WERI-Rb-1 (cell line): ENCODE results near the gene ADARB2.
"Not testable (repeated sequence)": the region's sequence is repeated elsewhere in the genome, so short reads cannot be mapped to it uniquely, and the experiment has no call there.

ENCODE experiments used
- DNase-seq: peaks from one replicate; pipeline ENCODE4 v3.0.0-alpha.2; 2020
- H3K27ac ChIP-seq: fragments of 250-450 bp; sonication (Bioruptor Pico); 2 replicates; pipeline ENCODE4 v1.5.1; 2020; ENCODE audit warnings: mild to moderate bottlenecking, moderate library complexity
- H3K27me3 ChIP-seq: fragments of 250-450 bp; sonication (Bioruptor Pico); 2 replicates; pipeline ENCODE4 v1.5.1; 2021; ENCODE audit warnings: mild to moderate bottlenecking, low read depth, moderate library complexity; ENCODE audit not compliant: insufficient read depth, severe bottlenecking
- H3K36me3 ChIP-seq: fragments of 250-450 bp; sonication (Bioruptor Pico); 2 replicates; pipeline ENCODE4 v1.5.1; 2020; ENCODE audit warnings: mild to moderate bottlenecking, moderate library complexity
- H3K4me3 ChIP-seq: 2 replicates; pipeline ENCODE4 v1.5.1; 2011; ENCODE audit warnings: low read depth, mild to moderate bottlenecking, control low read depth, low read length
- H3K9me3 ChIP-seq: fragments of 250-450 bp; sonication (Bioruptor Pico); 2 replicates; pipeline ENCODE4 v1.5.1; 2021; ENCODE audit warnings: mild to moderate bottlenecking, moderate library complexity; ENCODE audit not compliant: severe bottlenecking
- TF ChIP-seq, protein P1 (sequence below): IDR thresholded peaks from 2 replicates; pipeline ENCODE4 v1.5.1; 2011; ENCODE audit warnings: low read depth, mild to moderate bottlenecking, control low read depth, inconsistent platforms, low read length

ADARB2 gene

DNA sequence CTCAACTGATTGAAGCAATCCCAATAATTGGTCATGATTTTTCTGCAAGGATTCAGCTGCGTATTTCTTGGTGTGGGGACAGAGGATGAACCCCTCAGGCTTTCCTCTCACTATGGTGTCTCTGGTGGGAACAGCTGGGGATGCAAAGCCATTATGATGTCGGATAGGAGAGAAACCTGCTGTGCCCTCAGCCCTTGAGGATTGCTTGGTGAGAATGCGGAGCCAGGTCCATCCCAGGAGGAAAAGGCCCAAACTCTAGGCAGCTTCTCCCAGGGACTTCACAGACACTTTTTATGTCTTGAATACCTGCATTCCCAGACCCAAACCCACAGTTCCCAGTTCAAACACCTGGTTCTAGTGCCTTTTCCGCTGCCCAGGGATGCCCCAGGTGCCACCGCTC is 379.2 kb downstream of the ADARB2 start:
- Histone ChIP-seq H3K27ac (no peak overlapping the region), H3K9me3 (no peaks in the 10 kb centered on the region)
- no peak for DNase-seq

DNA sequence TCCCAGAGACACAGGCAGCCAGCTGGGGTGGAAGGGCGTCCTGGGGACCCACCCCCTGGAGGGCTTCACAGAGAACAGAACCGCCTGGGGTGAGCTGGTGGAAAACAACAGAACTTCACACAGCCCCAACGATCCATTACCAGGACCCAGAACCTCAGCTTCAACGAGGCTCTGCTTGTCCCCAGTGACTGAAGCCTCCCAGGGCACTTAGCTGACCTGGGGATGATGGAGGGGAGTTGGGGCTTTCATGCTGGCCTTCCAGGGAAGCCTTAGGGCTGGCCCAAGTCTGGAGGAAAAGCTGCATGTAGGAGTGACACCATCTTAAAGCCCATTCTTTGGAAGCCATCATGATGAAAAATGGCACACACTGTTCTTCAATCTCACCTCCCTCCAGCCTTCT is 381.0 kb downstream of the ADARB2 start:
- TF ChIP-seq, protein P1, sequence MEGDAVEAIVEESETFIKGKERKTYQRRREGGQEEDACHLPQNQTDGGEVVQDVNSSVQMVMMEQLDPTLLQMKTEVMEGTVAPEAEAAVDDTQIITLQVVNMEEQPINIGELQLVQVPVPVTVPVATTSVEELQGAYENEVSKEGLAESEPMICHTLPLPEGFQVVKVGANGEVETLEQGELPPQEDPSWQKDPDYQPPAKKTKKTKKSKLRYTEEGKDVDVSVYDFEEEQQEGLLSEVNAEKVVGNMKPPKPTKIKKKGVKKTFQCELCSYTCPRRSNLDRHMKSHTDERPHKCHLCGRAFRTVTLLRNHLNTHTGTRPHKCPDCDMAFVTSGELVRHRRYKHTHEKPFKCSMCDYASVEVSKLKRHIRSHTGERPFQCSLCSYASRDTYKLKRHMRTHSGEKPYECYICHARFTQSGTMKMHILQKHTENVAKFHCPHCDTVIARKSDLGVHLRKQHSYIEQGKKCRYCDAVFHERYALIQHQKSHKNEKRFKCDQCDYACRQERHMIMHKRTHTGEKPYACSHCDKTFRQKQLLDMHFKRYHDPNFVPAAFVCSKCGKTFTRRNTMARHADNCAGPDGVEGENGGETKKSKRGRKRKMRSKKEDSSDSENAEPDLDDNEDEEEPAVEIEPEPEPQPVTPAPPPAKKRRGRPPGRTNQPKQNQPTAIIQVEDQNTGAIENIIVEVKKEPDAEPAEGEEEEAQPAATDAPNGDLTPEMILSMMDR = no peak
- H3K36me3 ChIP-seq = no peaks in the 10 kb centered on the region
- no peak overlapping the region for H3K27ac ChIP-seq
- no peak for DNase-seq
- H3K4me3 ChIP-seq = no peak overlapping the region
- no peaks in the 10 kb centered on the region for H3K9me3 ChIP-seq
- H3K27me3 ChIP-seq = peaks cover 12% of the 10 kb centered on the region

More for the DNA sequence above, 379.2 kb downstream of the ADARB2 start:
- H3K4me3 ChIP-seq = no peak overlapping the region
- TF ChIP-seq, protein P1 = no peak
- peaks cover 12% of the 10 kb centered on the region for H3K27me3 ChIP-seq
- H3K36me3 ChIP-seq = no peaks in the 10 kb centered on the region

DNA sequence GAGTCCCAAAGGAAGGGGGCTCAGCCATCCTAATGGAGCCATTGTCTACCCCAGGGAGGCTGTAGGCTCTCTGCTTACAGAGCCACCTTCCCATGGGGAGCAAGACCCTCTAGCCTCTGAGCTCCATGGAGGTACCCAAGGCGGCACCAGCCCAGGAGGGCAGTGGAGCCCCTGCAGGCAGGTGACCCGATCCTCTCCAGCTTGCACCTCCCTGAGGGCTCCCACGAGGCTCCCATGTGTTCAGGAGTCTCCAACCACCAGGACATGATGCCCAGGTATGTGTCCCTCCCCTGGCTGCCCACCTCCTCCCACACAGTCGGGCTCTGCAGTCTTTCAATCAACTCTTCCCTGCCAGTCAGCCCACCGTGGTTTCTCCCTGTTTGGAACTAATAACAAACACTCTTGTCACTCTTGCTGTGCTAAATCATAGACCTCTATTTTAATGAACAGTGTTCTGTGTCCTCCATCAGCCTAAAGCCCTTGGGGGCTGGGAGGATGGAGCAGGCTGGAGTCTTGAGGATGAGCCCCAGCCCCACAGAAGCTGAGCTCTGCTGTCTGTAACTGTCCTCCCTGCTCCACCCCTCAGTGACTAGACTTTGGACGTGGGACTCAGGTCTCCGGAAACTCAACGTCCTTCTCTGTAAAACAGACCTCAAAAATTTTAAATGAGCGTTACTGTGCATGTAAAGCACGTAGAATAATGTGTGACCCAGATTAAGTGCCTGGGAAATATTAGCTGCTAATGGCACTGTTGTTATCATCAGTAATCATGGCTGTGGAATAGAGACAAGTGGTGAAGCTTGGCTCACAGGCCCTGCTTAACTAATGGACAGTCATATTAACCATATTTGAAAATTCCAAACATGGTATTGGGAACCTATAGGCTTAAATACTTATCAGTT is 382.3 kb downstream of the ADARB2 start:
- Histone ChIP-seq H3K27ac (no peak overlapping the region), H3K4me3 (no peak overlapping the region), H3K27me3 (peaks cover 12% of the 10 kb centered on the region), H3K36me3 (no peaks in the 10 kb centered on the region), H3K9me3 (no peaks in the 10 kb centered on the region)
- TF ChIP-seq, protein P1 = no peak
- no peak for DNase-seq

DNA sequence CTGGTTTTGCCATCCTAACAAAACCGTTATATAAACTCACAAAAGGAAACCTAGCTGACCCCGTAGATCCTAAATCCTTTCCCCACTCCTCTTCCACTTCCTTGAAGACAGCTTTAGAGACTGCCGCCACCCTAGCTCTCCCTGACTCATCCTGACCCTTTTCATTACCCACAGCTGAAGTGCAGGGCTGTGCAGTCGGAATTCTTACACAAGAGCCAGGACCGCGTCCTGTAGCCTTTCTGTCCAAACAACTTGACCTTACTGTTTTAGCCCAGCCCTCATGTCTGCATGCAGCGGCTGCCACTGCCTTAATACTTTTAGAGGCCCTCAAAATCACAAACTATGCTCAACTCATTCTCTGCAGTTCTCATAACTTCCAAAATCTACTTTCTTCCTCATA is 385.0 kb downstream of the ADARB2 start:
- peaks cover 11% of the 10 kb centered on the region for H3K27me3 ChIP-seq
- not testable (repeated sequence) for DNase-seq, H3K36me3 ChIP-seq, H3K27ac ChIP-seq, H3K9me3 ChIP-seq, H3K4me3 ChIP-seq

DNA sequence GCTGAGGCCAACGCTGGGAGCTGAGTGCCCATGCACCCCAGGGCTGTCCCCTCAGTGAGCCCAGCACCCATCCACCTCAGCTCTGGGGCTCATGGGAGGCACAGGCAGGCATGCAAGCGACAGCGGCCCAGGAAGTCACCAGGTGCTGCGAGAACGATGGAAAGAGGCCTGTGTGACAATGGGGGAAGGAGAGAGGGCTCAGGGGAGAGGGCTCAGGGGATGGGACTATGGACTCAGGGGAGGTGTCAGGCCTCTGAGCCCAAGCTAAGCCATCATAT is 388.6 kb downstream of the ADARB2 start:
- no peaks in the 10 kb centered on the region for H3K9me3 ChIP-seq
- H3K36me3 ChIP-seq = no peaks in the 10 kb centered on the region
- TF ChIP-seq, protein P1 = no peak
- H3K27me3 ChIP-seq = peaks cover 11% of the 10 kb centered on the region
- DNase-seq = no peak
- no peak overlapping the region for H3K4me3 ChIP-seq
- no peak overlapping the region for H3K27ac ChIP-seq

DNA sequence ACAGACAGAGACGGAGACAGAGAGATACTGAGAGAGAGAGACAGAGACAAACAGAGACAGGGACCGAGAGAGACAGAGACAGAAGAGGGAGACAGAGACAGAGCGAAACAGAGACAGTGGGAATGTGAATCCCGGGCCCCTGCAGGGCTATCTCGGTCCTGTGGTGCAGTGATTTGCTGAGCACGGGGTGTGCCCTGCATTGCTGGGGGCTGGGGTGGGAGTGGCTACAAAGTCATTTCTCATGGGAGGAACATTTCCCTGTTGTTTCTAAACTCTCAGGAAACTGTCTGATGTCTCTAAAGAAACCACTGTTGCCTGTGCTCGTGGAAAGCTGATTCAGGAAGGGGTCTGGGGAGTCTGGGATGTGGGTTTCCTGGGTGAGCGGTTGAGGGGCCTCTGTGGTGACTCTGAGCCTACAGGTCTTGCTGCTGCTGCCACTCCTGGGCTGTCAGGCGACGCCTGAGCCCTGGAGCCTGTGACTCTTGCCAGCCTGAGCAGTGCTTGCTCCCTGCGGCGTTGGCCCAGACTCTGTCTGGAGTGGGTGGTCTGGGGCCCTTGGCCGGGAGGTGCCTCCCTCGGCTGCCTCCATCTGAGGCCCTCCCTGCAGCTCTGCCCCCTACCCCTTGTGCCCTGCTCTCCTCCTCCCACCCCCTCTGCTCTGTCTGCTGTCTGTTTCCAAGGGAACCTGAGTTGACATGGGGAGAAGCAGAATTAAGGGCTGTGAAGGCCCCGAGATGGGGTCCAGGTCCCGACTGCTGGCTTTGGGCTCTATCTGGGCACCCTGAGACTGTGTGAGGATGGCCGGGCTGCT is 389.2 kb downstream of the ADARB2 start:
- no peak overlapping the region for H3K27ac ChIP-seq
- no peak overlapping the region for H3K4me3 ChIP-seq
- H3K36me3 ChIP-seq = no peaks in the 10 kb centered on the region
- no peak for DNase-seq
- H3K27me3 ChIP-seq = peaks cover 11% of the 10 kb centered on the region
- H3K9me3 ChIP-seq = no peaks in the 10 kb centered on the region
- TF ChIP-seq, protein P1 = no peak
